ENCODE results near the gene MVK. TPM values are rescaled to one million over a fixed set of nuclear protein-coding genes. Genes with fewer than 3 reads are reported as not detected.

Gene MVK
- total and polyA plus RNA-seq, 4 donors: 22.4 to 62.7 (median 37.2) TPM

DNA sequence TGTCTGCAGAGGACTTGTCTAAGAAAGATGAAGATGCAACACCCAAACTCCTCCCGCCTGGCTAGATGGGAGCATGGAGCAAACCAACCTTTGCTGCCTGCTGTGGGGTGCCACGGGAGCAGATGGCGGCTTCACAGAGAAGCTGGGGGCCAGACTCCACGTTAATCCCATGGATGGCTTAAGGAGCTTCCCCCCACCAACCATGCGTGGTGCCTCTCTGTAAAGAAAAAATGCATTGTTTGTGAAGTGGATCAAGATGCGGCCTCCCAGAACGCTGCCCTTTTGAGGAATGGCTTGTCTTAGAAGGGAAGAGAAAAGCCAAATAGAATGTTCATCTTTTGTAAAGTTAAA, 15.6 kb downstream of the MVK start:
- ATAC-seq (ENCODE audit: insufficient read depth, low FRiP score): no peak
- H3K27ac ChIP-seq (ENCODE audit: low read depth in 1 of 2, low read length in 1 of 2): no peak overlapping the region
- TF ChIP-seq, protein P1, sequence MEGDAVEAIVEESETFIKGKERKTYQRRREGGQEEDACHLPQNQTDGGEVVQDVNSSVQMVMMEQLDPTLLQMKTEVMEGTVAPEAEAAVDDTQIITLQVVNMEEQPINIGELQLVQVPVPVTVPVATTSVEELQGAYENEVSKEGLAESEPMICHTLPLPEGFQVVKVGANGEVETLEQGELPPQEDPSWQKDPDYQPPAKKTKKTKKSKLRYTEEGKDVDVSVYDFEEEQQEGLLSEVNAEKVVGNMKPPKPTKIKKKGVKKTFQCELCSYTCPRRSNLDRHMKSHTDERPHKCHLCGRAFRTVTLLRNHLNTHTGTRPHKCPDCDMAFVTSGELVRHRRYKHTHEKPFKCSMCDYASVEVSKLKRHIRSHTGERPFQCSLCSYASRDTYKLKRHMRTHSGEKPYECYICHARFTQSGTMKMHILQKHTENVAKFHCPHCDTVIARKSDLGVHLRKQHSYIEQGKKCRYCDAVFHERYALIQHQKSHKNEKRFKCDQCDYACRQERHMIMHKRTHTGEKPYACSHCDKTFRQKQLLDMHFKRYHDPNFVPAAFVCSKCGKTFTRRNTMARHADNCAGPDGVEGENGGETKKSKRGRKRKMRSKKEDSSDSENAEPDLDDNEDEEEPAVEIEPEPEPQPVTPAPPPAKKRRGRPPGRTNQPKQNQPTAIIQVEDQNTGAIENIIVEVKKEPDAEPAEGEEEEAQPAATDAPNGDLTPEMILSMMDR (IDR thresholded peaks at IDR 0.05; ENCODE audit: control extremely low read depth, extremely low read depth): no peak
- no peaks in the 10 kb centered on the region for H3K27me3 ChIP-seq (ENCODE audit: control insufficient read depth in 3 of 3, insufficient read depth in 3 of 3, low read length in 2 of 3)
- no peak for DNase-seq
- 89 to 94% methylated on average over 7 of the region's 7 CpGs for WGBS, 2 donors
- peaks cover 4 to 35% (median 12%) of the 10 kb centered on the region in 4 donors for H3K36me3 ChIP-seq (ENCODE audit: control insufficient read depth in 4 of 4, insufficient read depth in 4 of 4, low read length in 4 of 4)
- no peaks in the 10 kb centered on the region for H3K9me3 ChIP-seq (ENCODE audit: control insufficient read depth in 4 of 4, insufficient read depth in 3 of 4, low read length in 3 of 4)
- H3K9ac ChIP-seq (ENCODE audit: insufficient read depth in 1 of 2, low read length in 2 of 2): no peak overlapping the region
- no peak overlapping the region for H3K4me3 ChIP-seq
- no peaks in the 10 kb centered on the region for H3K4me1 ChIP-seq (ENCODE audit: control insufficient read depth in 5 of 5, insufficient read depth in 5 of 5, low read length in 5 of 5)

DNA sequence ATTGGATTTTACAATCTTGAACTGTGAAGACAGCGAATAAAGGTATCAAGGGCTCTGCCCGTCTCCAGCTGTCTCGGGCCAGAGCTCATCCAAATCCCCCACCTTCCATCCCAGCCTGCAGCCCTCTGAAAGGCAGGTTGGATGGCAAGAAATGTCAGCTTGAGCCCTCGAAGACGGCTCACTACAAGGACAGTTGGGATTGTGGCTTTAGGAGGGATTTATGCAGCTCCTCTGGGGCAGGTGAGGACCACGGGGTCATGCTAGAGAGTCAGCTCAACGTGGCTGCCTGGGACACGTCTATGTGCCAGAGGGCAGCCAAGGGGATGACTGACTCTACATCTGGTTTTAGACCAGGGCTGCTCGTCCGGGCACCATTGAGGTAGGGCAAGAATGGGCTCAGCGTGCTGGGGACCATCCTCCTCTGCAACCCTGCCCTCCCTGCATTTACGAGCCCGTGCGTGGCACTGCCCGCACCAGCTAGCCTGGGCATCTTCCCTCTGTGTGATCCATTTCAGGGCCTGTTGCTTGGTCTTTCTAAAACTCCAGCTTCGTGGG, 16.2 kb downstream of the MVK start:
- DNase-seq: no peak
- Histone ChIP-seq H3K4me3 (no peak overlapping the region), H3K36me3 (ENCODE audit: control insufficient read depth in 4 of 4, insufficient read depth in 4 of 4, low read length in 4 of 4) (peaks cover 4 to 37% (median 14%) of the 10 kb centered on the region in 4 donors), H3K9ac (ENCODE audit: insufficient read depth in 1 of 2, low read length in 2 of 2) (no peak overlapping the region), H3K27ac (ENCODE audit: low read depth in 1 of 2, low read length in 1 of 2) (no peak overlapping the region), H3K9me3 (ENCODE audit: control insufficient read depth in 4 of 4, insufficient read depth in 3 of 4, low read length in 3 of 4) (no peaks in the 10 kb centered on the region), H3K4me1 (ENCODE audit: control insufficient read depth in 5 of 5, insufficient read depth in 5 of 5, low read length in 5 of 5) (no peaks in the 10 kb centered on the region), H3K27me3 (ENCODE audit: control insufficient read depth in 3 of 3, insufficient read depth in 3 of 3, low read length in 2 of 3) (no peaks in the 10 kb centered on the region)
- no peak for ATAC-seq (ENCODE audit: insufficient read depth, low FRiP score)
- 94 to 97% methylated on average over 15 to 16 of the region's 16 CpGs for WGBS, 2 donors
- TF ChIP-seq, protein P1 (IDR thresholded peaks at IDR 0.05; ENCODE audit: control extremely low read depth, extremely low read depth): no peak

DNA sequence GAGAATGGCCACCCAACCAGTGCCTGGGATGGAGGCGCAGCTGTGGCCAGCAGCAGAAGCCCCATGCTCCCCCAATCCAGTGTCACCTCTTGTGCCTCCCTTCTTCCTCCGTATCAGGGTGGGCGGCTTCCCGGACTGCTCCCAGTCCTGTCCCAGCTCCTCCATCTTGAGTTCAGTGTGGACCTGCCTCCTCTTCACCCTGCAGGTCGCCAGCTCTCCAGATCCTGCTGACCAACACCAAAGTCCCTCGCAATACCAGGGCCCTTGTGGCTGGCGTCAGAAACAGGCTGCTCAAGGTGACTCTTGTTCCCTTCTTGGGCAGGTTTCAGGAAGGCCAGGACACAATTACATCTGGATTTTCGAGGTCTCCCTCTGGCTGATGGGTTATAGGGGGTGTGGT, 17.0 kb downstream of the MVK start:
- Histone ChIP-seq H3K9me3 (ENCODE audit: control insufficient read depth in 4 of 4, insufficient read depth in 3 of 4, low read length in 3 of 4) (no peaks in the 10 kb centered on the region), H3K27me3 (ENCODE audit: control insufficient read depth in 3 of 3, insufficient read depth in 3 of 3, low read length in 2 of 3) (no peaks in the 10 kb centered on the region), H3K4me3 (no peak overlapping the region), H3K9ac (ENCODE audit: insufficient read depth in 1 of 2, low read length in 2 of 2) (no peak overlapping the region), H3K27ac (ENCODE audit: low read depth in 1 of 2, low read length in 1 of 2) (no peak overlapping the region), H3K4me1 (ENCODE audit: control insufficient read depth in 5 of 5, insufficient read depth in 5 of 5, low read length in 5 of 5) (no peaks in the 10 kb centered on the region), H3K36me3 (ENCODE audit: control insufficient read depth in 4 of 4, insufficient read depth in 4 of 4, low read length in 4 of 4) (peaks cover 4 to 39% (median 16%) of the 10 kb centered on the region in 4 donors)
- TF ChIP-seq, protein P1 (IDR thresholded peaks at IDR 0.05; ENCODE audit: control extremely low read depth, extremely low read depth): no peak
- DNase-seq (no peak), ATAC-seq (ENCODE audit: insufficient read depth, low FRiP score) (no peak)
- 94 to 97% methylated on average over 8 of the region's 8 CpGs for WGBS, 2 donors

DNA sequence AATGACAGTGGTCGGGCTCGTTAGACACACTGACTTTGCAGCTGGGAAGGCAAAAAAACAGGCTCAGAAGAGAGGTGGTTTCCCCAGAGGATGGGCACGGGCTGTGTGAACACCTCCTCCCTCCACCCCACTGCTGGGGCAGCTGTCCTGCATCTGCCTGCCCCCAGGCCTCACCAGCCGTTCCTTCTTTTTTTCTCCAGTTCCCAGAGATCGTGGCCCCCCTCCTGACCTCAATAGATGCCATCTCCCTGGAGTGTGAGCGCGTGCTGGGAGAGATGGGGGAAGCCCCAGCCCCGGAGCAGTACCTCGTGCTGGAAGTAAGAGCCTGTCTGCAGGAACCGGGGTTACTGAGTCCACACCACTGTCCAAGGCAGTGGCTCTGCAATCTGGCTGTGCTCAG, 17.4 kb downstream of the MVK start:
- Histone ChIP-seq H3K4me1 (ENCODE audit: control insufficient read depth in 5 of 5, insufficient read depth in 5 of 5, low read length in 5 of 5) (no peaks in the 10 kb centered on the region), H3K27ac (ENCODE audit: low read depth in 1 of 2, low read length in 1 of 2) (no peak overlapping the region), H3K27me3 (ENCODE audit: control insufficient read depth in 3 of 3, insufficient read depth in 3 of 3, low read length in 2 of 3) (no peaks in the 10 kb centered on the region), H3K36me3 (ENCODE audit: control insufficient read depth in 4 of 4, insufficient read depth in 4 of 4, low read length in 4 of 4) (peaks cover 4 to 40% (median 16%) of the 10 kb centered on the region in 4 donors), H3K9me3 (ENCODE audit: control insufficient read depth in 4 of 4, insufficient read depth in 3 of 4, low read length in 3 of 4) (no peaks in the 10 kb centered on the region), H3K9ac (ENCODE audit: insufficient read depth in 1 of 2, low read length in 2 of 2) (no peak overlapping the region), H3K4me3 (no peak overlapping the region)
- whole genome bisulfite sequencing, 2 donors: 85 to 92% methylated on average over 10 of the region's 10 CpGs
- ATAC-seq (ENCODE audit: insufficient read depth, low FRiP score): no peak
- DNase-seq: no peak
- TF ChIP-seq, protein P1 (IDR thresholded peaks at IDR 0.05; ENCODE audit: control extremely low read depth, extremely low read depth): no peak
